ENCODE measurements around the gene ITGA2B.
"Not testable (repeated sequence)": the region's sequence is repeated elsewhere in the genome, so short reads cannot be mapped to it uniquely, and the experiment has no call there.

The ITGA2B gene

DNA sequence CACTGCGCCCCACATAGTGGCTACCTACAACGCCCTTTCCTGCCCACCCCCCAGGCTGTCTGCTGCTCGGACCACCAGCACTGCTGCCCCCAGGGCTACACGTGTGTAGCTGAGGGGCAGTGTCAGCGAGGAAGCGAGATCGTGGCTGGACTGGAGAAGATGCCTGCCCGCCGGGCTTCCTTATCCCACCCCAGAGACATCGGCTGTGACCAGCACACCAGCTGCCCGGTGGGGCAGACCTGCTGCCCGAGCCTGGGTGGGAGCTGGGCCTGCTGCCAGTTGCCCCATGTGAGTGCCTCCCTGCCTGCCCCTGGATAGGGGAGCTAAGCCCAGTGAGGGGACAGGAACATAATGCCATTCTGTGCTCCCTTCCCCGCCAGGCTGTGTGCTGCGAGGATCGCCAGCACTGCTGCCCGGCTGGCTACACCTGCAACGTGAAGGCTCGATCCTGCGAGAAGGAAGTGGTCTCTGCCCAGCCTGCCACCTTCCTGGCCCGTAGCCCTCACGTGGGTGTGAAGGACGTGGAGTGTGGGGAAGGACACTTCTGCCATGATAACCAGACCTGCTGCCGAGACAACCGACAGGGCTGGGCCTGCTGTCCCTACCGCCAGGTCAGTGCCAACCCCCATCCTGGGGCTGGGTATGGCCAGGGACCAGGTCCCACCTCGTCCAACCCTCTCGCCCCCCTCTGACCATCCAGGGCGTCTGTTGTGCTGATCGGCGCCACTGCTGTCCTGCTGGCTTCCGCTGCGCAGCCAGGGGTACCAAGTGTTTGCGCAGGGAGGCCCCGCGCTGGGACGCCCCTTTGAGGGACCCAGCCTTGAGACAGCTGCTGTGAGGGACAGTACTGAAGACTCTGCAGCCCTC, 37.3 kb downstream of the ITGA2B start:
- DNase-seq = no peak

DNA sequence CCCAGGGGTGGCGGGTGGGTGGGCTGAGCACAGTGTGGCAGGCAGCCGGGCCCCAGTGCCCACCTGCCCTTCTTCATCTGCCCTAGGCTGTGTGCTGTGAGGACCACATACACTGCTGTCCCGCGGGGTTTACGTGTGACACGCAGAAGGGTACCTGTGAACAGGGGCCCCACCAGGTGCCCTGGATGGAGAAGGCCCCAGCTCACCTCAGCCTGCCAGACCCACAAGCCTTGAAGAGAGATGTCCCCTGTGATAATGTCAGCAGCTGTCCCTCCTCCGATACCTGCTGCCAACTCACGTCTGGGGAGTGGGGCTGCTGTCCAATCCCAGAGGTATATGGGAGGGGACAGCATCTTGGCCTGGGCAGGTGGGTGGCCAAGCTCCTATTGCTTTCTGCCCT, 38.0 kb downstream of the ITGA2B start:
- no peak for DNase-seq

DNA sequence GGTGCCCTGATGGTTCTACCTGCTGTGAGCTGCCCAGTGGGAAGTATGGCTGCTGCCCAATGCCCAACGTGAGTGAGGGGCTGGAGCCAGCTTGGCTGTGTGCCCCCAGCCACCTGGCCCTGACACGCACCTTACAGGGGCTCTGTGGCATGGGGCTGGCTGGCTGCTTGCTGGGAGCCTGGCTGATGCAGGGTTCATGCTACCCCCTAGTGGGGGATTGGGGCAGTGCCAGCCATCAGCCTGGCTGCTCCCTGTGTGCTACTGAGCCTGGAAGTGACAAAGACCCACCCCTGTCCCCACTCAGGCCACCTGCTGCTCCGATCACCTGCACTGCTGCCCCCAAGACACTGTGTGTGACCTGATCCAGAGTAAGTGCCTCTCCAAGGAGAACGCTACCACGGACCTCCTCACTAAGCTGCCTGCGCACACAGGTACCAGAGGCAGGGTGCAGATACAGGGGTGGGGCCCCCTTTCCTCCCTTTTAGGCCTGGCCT, 38.7 kb downstream of the ITGA2B start:
- peak; percentile 45 for DNase-seq

DNA sequence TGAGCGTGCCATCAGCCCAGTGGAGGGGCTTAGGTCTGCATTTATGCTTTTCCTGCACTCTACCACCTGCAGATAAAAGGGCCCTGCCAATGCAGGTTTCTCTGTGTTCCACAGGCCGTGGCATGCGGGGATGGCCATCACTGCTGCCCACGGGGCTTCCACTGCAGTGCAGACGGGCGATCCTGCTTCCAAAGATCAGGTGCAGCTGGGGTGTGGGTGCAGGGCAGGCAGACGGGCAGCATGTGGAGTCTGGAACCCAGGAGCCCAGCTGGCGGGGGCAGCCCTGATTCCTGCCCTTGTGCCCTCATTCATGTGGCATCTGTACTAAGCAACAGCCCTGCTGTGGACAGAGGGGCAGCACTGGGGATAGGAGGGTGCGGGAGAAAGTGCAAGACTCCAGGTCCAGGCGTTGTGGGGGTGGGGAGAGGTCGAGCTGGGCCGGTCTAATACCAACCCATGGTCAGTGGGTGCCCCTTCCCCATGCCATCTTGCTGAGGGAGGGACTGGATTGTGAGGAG, 39.8 kb downstream of the ITGA2B start:
- DNase-seq = no peak

DNA sequence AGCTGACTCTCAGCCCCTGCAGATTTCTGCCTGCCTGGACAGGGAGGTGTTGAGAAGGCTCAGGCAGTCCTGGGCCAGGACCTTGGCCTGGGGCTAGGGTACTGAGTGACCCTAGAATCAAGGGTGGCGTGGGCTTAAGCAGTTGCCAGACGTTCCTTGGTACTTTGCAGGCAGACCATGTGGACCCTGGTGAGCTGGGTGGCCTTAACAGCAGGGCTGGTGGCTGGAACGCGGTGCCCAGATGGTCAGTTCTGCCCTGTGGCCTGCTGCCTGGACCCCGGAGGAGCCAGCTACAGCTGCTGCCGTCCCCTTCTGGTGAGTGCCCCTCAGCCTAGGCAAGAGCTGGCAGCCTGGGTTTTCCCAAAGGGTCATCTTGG, 40.5 kb downstream of the ITGA2B start:
- no peak for DNase-seq

DNA sequence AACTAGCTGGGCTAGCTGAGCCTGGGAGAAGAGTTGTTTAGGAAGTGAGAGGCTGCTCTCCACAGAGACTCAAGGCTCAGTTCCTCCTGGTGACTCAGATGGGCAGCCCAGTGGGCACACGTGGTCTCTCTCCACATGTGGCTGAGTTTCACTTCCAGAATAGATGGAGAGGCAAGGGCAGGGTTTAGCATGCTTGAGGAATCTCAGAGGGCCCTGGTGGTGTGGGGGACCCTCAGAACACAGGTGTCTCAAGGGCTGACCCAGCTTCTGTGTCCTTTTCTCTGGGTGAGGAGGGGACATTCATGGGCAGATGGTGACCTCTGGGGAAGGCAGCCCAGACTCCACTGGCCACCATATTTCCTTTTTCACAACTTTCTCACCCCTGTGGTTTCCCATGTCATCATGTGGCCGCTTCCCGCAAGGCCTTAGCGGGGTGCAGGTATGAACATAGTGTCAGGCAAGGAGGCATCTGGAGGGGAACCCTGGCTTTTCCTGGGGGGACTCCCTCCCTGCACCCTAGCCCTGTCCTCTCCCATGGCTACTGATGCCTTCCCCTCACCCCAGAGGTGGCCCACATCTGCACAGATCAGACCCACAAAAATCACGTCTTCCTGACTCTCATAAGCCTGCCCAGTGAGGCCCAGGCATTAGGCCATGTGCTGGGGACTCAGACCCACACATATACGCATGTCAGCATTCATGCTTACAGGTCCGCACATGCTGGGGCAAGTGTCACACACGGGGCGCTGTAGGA, 41.0 kb downstream of the ITGA2B start:
- DNase-seq = no peak

DNA sequence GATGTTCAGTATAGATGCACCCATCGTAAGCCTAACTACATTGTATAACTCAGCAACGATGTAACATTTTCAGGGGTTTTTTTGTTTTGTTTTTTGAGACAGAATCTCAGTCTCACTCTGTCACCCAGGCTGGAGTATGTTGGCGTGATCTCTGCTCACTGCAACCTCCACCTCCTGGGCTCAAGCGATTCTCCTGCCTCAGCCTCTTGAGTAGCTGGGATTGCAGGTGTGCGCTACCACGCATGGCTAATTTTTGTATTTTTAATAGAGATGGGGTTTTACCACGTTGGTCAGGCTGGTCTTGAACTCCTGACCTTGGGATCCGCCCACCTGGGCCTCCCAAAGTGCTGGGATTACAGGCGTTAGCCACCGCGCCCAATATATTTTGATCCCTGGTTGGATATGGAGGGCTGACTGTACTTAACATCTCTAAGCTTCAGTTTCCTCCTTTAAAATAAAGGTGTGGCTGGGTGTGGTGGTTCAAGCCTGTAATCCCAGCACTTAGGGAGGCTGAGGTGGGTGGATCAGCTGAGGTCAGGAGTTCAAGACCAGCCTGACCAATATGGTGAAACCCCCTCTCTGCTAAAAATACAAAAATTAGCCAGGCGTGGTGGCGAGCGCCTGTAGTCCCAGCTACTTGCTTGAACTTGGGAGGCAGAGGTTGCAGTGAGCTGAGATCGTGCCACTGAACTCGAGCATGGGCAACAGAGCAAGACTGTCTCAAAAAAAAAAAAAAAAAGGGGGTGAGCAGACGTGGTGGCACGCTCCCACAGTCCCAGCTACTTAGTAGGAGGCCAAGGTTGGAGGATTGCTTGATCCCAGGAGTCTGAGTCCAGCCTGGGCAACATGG, 42.0 kb downstream of the ITGA2B start:
- not testable (repeated sequence) for DNase-seq

DNA sequence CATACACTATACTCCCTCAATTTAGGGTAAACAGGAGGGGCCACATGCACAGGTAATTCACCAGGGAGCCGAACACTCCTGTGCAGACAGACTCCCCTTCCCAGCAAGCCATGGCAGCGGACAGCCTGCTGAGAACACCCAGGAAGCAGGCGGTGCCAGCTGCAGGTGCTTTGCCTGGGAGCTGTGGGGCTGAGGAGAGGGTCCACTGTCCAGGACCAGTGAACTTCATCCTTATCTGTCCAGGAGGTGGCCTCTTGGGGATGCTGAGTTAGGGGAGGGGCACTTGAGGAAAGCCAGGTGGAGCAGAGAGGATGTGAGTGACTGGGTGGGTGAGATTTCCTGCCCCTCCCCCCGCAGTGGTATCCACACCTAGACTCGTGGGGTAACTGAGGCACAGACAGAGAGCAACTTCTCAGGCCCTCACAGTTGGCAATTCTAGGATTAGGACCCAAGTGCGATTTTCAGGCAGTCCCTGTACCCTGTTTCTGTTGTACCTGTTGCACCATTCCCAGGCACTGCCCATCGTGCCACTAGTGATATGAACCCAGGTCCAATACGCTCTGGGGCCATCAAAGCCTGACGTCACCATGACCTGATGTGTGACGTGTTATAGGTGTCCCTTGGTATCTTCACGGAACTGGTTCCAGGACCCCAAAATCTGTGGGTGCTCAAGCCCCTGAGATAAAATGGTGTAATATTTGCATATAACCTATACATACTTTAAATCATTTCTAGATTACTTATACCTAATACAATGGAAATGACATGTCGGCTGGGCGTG, 43.2 kb downstream of the ITGA2B start:
- no peak for DNase-seq

DNA sequence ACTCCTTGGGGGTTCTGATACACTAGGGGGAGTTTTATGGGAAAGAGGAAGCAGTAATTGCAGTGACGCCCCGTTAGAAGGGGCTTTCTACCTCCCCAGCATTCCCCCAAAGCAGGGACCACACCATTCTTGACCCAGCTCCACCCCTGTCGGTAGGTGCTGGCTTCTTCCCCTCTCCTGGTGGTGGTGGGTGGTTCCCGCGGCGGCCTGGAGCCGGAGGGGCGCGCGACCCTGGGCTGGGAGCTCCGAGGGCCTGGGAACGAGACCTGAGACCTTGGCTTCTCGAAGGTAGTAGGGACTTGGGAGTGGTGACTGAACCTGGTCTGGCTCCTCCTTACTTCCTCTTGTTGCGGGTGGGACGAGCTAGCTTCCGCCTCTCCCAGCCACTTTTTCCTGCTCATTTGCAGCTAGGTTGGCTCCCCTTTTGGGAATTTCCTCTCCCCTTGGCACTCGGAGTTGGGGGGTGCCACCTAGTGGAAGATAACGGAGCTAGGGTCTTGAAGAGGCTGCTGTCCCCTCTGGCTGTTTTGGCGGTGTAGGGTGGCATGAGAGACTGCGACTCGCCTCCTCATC, 43.9 kb downstream of the ITGA2B start:
- peak; percentile 64 for DNase-seq

DNA sequence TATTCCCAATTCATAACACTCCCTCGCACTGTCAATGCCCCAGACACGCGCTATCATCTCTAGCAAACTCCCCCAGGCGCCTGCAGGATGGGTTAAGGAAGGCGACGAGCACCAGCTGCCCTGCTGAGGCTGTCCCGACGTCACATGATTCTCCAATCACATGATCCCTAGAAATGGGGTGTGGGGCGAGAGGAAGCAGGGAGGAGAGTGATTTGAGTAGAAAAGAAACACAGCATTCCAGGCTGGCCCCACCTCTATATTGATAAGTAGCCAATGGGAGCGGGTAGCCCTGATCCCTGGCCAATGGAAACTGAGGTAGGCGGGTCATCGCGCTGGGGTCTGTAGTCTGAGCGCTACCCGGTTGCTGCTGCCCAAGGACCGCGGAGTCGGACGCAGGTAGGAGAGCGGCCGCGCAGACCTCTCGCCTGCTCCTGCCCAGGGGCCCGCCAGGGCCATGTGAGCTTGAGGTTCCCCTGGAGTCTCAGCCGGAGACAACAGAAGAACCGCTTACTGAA, 44.5 kb downstream of the ITGA2B start, which contains the start of gene GRN:
Gene GRN, plus strand, starts transcription at position 364 of the 515 bp plus-strand sequence. CDS start 3,863 bp downstream, outside the sequence.
- peak; percentile 98 for DNase-seq

DNA sequence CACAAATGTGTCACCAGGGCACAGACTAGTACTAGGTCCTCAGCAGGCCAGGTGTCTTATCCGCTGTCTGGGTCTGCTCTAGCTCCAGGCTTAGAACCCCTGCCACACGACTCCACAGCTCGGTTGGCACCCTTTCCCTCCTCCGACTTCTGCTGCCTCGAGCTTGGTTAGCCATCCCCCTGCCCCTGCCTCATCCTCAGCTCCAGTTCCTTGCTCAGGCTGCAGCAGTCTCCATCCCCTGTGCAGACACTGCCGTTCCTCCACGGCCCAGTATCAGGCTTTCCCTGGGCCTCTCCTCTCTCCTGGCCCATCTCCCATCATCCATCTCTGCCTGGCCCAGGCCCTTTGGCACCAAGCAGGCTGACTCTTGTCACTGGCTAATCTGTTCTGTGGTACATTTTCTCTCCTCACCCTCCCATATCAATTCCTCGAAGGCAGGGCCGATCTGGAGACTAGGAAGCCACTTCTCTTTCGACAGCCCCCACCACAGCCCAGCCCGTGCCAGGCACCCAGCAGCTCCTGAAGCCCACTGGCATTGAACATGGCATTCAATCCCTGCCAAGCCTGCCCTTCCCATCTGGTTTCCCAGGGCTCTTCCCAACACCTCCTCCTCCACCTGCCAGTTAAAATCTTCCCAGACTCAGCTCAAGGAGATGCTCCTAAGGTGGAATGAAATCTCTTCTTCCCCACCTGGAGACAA, 45.8 kb downstream of the ITGA2B start:
- DNase-seq = no peak

DNA sequence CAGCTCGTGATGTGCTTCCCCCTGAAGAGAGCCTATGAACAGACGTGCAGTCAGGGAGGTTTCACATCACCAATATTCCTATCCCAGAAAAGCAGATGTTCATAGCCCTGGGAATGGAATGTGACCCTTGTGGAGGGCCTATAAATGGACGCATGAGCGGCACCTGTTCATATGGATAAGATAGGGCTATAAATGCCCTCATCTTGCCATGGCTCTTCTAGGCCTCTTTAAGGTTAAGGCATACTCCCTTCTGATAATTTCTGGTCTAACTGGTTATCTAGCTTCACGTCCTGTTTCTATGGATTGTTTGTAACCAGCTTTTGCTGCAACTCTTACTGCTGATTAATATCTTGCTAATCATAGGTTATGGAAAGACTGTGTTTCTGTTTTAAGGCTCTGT, 48.9 kb downstream of the ITGA2B start:
- DNase-seq = not testable (repeated sequence)

DNA sequence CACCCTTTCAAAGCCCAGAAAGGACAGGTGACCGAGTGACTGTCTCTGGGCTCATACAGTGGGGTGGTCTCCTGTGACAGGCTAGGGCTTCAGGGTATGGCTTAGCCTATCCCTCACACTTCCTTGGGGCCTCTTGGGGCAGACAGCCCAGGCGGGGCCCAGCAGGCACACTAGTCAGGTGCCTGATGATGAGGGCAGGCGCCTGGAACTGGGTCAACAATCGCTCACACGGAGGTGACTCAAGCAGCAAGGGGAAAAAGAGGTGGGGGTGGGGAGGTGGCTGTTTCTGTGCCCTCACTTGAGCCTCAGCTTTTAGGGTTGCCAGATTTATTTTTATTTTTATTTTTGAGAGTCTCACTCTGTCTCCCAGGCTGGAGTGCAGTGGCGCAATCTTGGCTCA, 50.7 kb downstream of the ITGA2B start:
- DNase-seq = no peak

DNA sequence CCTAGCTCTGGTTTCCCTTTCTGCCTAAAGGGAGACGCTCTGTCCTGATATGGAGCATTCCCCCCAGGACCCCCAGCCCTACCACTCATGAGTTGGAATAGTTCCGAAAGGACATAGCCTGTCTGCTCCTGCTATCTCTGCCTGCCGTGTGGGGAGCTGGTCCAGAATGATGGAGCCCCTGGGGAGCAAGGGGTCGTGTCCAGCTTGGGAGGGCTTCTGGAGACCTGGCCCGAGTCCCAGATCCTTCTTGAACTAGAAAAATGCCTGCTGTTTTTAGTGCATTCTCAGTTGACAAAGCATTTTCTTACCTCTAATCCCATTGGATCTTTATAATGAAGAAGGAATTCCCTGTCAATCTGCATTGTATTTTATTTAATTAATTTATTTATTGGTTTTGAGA, 53.5 kb downstream of the ITGA2B start:
- no peak for DNase-seq

DNA sequence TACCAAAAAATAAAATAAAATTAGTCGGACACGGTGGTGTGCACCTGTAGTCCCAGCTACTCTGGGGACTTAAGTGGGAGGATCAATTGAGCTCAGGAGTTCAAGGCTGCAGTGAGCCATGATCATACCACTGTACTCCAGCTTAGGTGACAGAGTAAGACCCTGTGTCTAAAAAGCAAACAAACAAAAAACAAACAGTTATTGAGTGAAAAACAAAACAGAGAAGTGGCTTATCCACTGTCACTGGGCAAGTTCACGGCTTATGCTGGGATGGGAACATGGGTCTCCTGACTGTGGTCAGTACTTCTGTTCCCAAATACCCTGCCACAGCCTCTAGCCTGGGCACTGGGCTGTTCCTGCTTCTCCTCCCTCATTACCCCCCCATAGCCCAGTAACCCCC, 53.9 kb downstream of the ITGA2B start:
- DNase-seq = no peak

DNA sequence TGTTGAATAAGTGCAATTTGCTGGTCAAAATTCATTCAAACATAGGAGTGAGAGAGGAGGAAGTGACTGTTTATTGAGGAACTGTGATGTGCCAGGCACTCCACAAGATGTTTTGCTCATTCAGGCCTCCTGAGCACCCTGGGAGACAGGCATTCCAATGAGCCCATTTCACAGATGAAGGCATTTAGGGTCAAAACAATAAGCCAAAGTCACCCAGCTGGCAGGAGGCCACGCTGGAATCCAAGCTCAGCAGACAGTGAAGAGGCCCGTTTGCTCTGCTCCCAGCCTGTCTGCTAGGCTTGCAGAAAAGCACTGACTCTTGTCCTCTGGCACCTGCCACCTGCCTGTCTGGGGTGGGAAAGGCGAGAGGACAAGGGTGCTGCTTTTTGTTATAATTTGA, 54.7 kb downstream of the ITGA2B start:
- DNase-seq = no peak

DNA sequence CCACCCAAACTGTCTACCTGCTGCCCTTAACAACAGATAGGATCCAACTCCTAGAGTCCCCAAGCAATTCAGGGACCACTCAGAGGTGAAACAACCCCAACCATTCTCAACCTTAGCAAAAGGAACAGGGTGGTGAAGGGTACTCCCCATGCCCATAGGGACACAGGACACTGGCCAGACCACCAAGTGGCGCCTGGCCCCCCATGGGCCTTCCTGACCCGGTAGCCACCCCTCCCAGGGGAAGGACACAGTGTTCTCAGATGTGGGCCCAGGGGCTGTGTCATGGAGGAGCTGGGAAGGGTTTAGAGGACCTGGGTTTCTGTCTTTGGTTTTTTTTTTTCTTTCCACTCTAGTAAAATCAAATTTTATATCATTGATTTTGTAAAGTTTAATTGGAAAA, 55.1 kb downstream of the ITGA2B start:
- DNase-seq = no peak

DNA sequence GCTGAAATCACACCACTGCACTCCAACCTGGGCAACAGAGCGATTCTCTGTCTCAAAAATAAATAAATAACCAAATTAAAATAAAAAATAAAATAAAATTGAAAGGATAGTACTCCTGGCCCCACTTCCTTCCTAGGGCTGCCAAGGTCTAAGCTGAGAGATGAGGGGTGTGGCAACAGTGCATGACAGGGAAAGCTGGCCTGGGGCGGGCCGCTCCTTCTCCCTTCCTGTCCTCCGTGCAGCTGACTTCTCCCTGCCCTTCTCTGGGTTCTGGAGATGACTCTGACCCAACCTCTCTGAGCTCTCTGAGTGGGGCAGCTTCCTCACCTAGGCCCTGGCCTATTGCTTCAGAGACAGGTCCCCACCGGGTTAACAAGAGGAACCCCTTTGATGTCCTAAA, 56.1 kb downstream of the ITGA2B start:
- DNase-seq = no peak

DNA sequence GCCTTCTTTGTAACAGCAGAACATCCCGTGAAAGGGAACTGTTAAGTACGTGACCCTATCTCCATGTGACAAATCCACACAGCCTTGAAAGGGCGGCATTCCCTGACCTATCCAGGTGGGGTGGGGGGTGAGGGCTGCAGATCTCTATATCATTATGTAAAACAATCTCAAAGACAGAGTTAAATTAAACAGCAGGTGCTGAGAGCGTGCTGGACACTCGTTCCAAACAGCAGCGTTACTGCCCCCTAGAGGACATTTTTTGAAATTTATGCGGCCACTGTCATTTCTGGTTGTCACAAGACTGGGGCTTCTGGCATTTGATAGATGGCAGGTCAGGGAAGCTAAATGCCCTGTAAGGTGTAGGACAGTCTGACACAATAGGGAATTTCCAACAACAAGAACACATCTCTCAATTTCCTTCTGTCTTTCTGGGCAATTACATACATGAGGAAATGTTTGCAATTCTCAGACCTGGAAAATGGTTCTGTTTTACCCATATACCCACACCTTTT, 58.1 kb downstream of the ITGA2B start:
- peak; percentile 68 for DNase-seq

DNA sequence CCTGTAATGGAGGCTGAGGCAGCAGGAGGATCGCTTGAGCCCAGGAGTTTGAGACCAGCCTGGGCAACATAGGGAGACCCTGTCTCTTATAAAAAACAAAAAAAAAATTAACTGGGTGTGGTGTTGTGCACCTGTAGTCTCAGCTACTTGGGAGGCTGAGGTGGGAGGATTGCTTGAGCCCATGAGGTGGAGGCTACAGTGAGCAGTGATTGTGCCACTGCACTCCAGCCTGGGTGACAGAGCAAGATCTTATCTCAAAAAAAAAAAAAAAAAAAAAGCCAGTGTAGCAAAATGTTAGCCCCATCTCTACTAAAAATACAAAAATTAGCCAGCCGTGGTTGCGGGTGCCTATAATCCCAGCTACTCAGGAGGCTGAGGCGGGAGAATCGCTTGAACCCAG, 59.2 kb downstream of the ITGA2B start:
- not testable (repeated sequence) for DNase-seq

Measured in NCI-H1105 treated with DMSO at 0.1 percent for 48 hours (cell line).